Activated CD8-positive, alpha-beta T cell treated with anti-CD3 and anti-CD28 coated beads for 36 hours (primary cell): ENCODE results near the gene DNLZ. TPM values are rescaled to one million over a fixed set of nuclear protein-coding genes. Genes with fewer than 3 reads are reported as not detected.

Source experiments
- ATAC-seq: fragments of 200-7000 bp; cut with Tn5 transposase; one replicate; pipeline ENCODE4 v1.10.0; 2021; ENCODE audit warnings: mild to moderate bottlenecking, moderate library complexity
- CTCF ChIA-PET: fragments of 350-600 bp; sonication (Branson Sonifier 250); formaldehyde crosslinking; loops from one replicate; lab custom pipeline; 2021; ENCODE audit warnings: antibody characterized with exemption; lab: Charles Lee
- POLR2A ChIA-PET: fragments of 350-600 bp; sonication (Branson Sonifier 250); formaldehyde crosslinking; loops from one replicate; lab custom pipeline; 2021; ENCODE audit warnings: antibody characterized with exemption; lab: Charles Lee
- DNase-seq: peaks from one replicate; pipeline ENCODE4 v3.0.0-alpha.2; 2020
- H3K27ac Mint-ChIP-seq: one replicate; pipeline ENCODE4 v1.8.0; 2021; ENCODE audit warnings: mild to moderate bottlenecking, mixed read lengths
- H3K27me3 Mint-ChIP-seq: one replicate; pipeline ENCODE4 v1.8.0; 2021; ENCODE audit warnings: mixed read lengths
- H3K36me3 Mint-ChIP-seq: one replicate; pipeline ENCODE4 v1.8.0; 2021; ENCODE audit warnings: low read depth, mixed read lengths
- H3K4me1 Mint-ChIP-seq: one replicate; pipeline ENCODE4 v1.8.0; 2021; ENCODE audit warnings: low read depth, mixed read lengths
- H3K4me3 Mint-ChIP-seq: one replicate; pipeline ENCODE4 v1.8.0; 2021; ENCODE audit warnings: mild to moderate bottlenecking, moderate library complexity, mixed read lengths
- H3K9me3 Mint-ChIP-seq: one replicate; pipeline ENCODE4 v1.8.0; 2021; ENCODE audit warnings: mixed read lengths
- intact Hi-C: fragments of 100-400 bp; cut with micrococcal nuclease; formaldehyde crosslinking; loops from one replicate; pipeline ENCODE4 v1.10.0; 2022
- total RNA-seq, 2 experiments: library from RNA; stranded (reverse); gene quantifications; one replicate each; pipeline ENCODE4 v1.2.3, GENCODE V29; 2021
- TF ChIP-seq, protein P1 (sequence below): fragments of 200-600 bp; IDR thresholded peaks from one replicate; pipeline ENCODE4 v1.8.0; 2022; ENCODE audit warnings: antibody characterized with exemption, mild to moderate bottlenecking

The DNLZ gene
- total RNA-seq, 2 experiments from 2014 or later, result 16.1 to 17.4 TPM

DNA sequence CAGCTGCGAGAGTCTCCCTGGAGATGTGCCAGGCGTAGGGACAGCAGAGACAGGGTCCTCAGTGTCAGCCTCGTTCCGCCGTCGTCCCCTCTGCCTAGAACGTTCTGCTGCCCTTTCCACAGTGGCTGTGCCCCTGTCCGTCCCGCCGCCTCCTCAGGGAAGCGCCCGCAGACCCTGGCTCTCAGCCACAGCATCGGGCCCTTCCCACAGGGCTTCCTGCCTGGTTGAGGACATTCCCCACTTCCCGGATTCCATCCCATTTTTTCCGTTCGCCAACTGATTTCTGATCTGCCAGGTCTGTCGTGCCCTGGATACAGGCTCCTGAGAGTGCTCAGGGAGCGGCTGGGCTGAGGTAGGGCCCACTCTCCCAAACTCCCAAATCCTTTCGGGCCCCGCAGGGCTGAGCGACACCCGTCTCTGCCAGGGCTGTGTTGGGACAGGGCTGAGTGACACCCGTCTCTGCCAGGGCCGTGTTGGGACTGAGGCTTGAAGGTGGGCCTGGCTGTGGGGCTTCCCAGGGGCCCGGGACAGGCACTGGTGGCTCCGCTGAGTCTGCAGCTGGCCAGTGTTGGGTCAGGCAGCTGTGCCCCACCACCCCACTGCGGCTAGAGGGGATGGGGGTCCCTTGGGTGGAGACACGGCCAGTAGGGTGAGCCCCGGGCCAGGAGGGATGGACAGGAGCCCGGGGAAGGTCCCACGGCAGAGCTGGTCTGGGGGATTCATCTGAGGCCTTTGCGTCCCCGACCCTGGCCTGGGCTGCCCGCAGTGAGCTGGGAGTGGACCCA is 15.9 kb downstream of the DNLZ start:
- Mint-ChIP-seq H3K27ac (no peak overlapping the region), H3K9me3 (no peaks in the 10 kb centered on the region), H3K36me3 (no peaks in the 10 kb centered on the region), H3K4me1 (peaks cover 4% of the 10 kb centered on the region), H3K27me3 (no peaks in the 10 kb centered on the region), H3K4me3 (no peak overlapping the region)
- DNase-seq (no peak), ATAC-seq (no peak)
- ChIA-PET POLR2A (no interaction called here), CTCF (no interaction called here)
- intact Hi-C loops, result no loop called here
- TF ChIP-seq, protein P1, sequence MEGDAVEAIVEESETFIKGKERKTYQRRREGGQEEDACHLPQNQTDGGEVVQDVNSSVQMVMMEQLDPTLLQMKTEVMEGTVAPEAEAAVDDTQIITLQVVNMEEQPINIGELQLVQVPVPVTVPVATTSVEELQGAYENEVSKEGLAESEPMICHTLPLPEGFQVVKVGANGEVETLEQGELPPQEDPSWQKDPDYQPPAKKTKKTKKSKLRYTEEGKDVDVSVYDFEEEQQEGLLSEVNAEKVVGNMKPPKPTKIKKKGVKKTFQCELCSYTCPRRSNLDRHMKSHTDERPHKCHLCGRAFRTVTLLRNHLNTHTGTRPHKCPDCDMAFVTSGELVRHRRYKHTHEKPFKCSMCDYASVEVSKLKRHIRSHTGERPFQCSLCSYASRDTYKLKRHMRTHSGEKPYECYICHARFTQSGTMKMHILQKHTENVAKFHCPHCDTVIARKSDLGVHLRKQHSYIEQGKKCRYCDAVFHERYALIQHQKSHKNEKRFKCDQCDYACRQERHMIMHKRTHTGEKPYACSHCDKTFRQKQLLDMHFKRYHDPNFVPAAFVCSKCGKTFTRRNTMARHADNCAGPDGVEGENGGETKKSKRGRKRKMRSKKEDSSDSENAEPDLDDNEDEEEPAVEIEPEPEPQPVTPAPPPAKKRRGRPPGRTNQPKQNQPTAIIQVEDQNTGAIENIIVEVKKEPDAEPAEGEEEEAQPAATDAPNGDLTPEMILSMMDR, result no peak

DNA sequence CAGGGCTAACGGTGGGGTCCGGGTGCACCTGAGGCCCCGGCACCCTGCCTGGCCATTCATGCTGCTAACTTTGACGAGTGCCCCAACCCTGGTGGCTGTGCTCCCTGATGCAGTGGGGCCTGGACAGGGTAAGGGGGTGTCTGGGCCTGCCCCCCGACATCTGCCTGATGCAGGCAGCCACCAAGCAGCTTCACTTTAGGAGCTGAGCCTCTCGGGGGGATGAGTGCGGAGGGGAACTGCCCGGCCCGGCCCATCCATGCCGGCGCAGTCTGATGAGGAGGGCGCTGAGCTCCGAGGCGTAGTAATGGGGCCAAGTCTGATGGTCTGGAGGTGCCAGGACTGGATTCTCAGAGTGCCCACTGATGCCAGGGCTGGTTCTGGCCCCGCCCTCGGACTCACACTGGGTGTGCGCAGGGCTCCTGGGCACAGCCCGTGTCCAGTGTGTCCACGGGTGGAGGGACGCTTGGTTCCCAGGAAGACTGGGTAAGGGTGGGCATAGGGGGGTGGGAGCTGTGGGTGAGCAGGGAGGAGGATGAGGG is 16.5 kb downstream of the DNLZ start:
- POLR2A ChIA-PET, result no interaction called here
- ATAC-seq, result no peak
- Mint-ChIP-seq H3K36me3 (no peaks in the 10 kb centered on the region), H3K4me1 (peaks cover 5% of the 10 kb centered on the region), H3K27me3 (no peaks in the 10 kb centered on the region), H3K4me3 (no peak overlapping the region), H3K27ac (no peak overlapping the region), H3K9me3 (no peaks in the 10 kb centered on the region)
- no peak for DNase-seq
- CTCF ChIA-PET, result no interaction called here
- TF ChIP-seq, protein P1, result no peak
- intact Hi-C loops, result no loop called here

DNA sequence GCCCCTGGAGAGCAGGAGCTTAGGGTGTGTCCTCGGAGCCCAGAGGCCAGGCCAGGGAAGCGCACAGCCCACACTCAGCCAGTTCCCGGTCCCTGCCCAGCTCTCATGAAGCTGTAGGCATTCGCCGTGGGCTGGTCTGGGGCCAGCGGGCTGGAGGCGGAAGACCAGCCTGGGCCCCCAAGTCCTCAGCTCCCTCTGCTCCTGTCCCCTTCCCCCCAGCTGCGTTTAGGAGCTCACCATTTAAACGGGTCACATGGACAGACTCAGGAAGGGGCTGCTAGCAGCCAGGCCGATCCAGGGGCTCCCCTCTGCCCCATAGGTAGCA is 17.4 kb downstream of the DNLZ start:
- TF ChIP-seq, protein P1, result no peak
- ChIA-PET POLR2A (interaction anchor here (1.3 kb wide), 1 partner anchor 12 kb away, joined by 4 read pairs; no protein-coding TSS in a partner anchor), CTCF (interaction anchor here (1.1 kb wide), 1 partner anchor 46 kb away, joined by 3 read pairs; no protein-coding TSS in a partner anchor)
- DNase-seq, result no peak
- peaks cover 5% of the 10 kb centered on the region for H3K4me1 Mint-ChIP-seq
- H3K9me3 Mint-ChIP-seq, result no peaks in the 10 kb centered on the region
- no peak for ATAC-seq
- H3K4me3 Mint-ChIP-seq, result no peak overlapping the region
- no peaks in the 10 kb centered on the region for H3K36me3 Mint-ChIP-seq
- H3K27ac Mint-ChIP-seq, result no peak overlapping the region
- intact Hi-C loops, result no loop called here
- H3K27me3 Mint-ChIP-seq, result no peaks in the 10 kb centered on the region

DNA sequence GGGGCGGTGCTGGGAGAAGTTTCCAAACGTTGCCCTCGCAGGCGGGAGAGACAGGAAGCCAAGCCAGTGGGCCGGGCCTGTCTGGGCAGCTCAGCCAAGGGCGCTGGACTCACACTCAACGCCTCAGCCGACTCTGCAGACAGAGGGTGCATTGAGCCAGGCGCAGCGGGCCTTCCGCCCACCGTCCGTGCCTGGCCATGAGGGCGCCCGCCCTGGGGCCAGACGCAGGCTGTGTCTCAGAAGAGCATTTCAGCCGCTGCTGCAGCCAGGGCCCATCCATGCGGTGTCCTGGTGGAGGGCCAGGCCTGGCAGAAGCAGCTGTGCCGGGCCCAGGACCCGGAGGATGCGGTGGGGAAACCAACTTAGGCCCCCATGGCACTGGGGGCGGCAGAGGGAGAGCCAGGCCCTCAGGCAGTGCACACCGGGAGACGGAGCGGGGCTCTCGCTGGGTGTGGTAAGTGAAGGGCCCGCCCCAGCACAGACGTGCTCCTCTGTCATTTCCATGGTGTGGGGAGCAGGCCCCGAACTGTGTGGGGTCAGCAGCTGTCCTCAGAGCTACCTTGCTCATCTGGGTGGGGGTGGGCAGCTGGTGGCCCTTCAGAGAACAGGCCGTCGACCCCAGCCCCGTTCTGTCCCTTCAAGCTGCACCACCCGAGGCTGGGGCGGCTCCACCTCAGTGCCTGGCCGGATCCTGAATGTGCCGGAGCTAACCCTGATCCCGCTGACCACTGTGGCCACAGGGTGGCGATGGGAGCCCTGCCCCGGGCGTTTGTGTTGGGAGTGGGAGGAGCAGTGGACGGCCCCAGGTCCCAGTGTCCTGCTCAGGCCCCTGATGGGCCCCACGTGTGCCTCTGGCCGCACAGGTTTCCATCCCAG is 18.0 kb downstream of the DNLZ start:
- no peaks in the 10 kb centered on the region for H3K9me3 Mint-ChIP-seq
- H3K27me3 Mint-ChIP-seq, result no peaks in the 10 kb centered on the region
- H3K36me3 Mint-ChIP-seq, result no peaks in the 10 kb centered on the region
- TF ChIP-seq, protein P1, result no peak
- no peak overlapping the region for H3K27ac Mint-ChIP-seq
- intact Hi-C loops, result no loop called here
- no peak overlapping the region for H3K4me3 Mint-ChIP-seq
- CTCF ChIA-PET, result interaction anchor here (1.1 to 1.2 kb wide), 2 partner anchors 18 to 47 kb away, joined by 3 read pairs; partner anchors contain the start of gene DNLZ
- ATAC-seq, result no peak
- POLR2A ChIA-PET, result interaction anchor here (1.3 to 1.4 kb wide), 2 partner anchors 13 to 18 kb away, joined by 3 to 4 read pairs; partner anchors contain the start of gene GPSM1
- no peak for DNase-seq
- H3K4me1 Mint-ChIP-seq, result peaks cover 5% of the 10 kb centered on the region
